Ishikawa (cell line): ENCODE measurements around the gene LAMTOR2.

Experiments used
- CEBPB ChIP-seq: IDR thresholded peaks from 2 replicates; pipeline ENCODE4 v1.6.1; 2012
- CREB1 ChIP-seq: IDR thresholded peaks from 2 replicates; pipeline ENCODE4 v1.6.1; 2012; ENCODE audit warnings: low read depth
- EGR1 ChIP-seq: IDR thresholded peaks from 2 replicates; pipeline ENCODE4 v1.6.1; 2012
- EP300 ChIP-seq: IDR thresholded peaks from 2 replicates; pipeline ENCODE4 v1.6.1; 2012; ENCODE audit warnings: borderline replicate concordance
- FOXM1 ChIP-seq: IDR thresholded peaks from 2 replicates; pipeline ENCODE4 v1.6.1; 2012; ENCODE audit warnings: low read depth, borderline replicate concordance
- MAX ChIP-seq: IDR thresholded peaks from 2 replicates; pipeline ENCODE4 v1.6.1; 2012
- NFIC ChIP-seq: IDR thresholded peaks from 2 replicates; pipeline ENCODE4 v1.6.1; 2012
- RAD21 ChIP-seq: IDR thresholded peaks from 2 replicates; pipeline ENCODE4 v1.6.1; 2012; ENCODE audit warnings: low read depth
- REST ChIP-seq: IDR thresholded peaks from 2 replicates; pipeline ENCODE4 v1.6.1; 2012; ENCODE audit warnings: low read depth, mild to moderate bottlenecking
- TAF1 ChIP-seq: IDR thresholded peaks from 2 replicates; pipeline ENCODE4 v1.6.1; 2012; ENCODE audit warnings: low read depth, mild to moderate bottlenecking
- TCF12 ChIP-seq: IDR thresholded peaks from 2 replicates; pipeline ENCODE4 v1.6.1; 2012; ENCODE audit warnings: low read depth
- TEAD4 ChIP-seq: IDR thresholded peaks from 2 replicates; pipeline ENCODE4 v1.6.1; 2012
- USF1 ChIP-seq: IDR thresholded peaks from 2 replicates; pipeline ENCODE4 v1.6.1; 2012
- YY1 ChIP-seq: IDR thresholded peaks from 2 replicates; pipeline ENCODE4 v1.6.1; 2012; ENCODE audit warnings: low read depth
- ZBTB7A ChIP-seq: IDR thresholded peaks from 2 replicates; pipeline ENCODE4 v1.6.1; 2012; ENCODE audit warnings: low read depth

LAMTOR2 gene

GRCh38 chr1:156048663-156049258 is 5.8 kb upstream of the LAMTOR2 start:
- TF ChIP-seq EP300 (no peak), NFIC (peak; percentile 71)

GRCh38 chr1:156050376-156050775 is 4.2 kb upstream of the LAMTOR2 start:
- TF ChIP-seq CEBPB = no peak
- TF ChIP-seq RAD21 = no peak
- TF ChIP-seq EGR1 = no peak
- 0 out of 2 replicates have a peak, but pooled peaks have one; percentile 10 for TF ChIP-seq USF1

GRCh38 chr1:156051011-156051725 is 3.4 kb upstream of the LAMTOR2 start:
- TF ChIP-seq FOXM1 (no peak), MAX (no peak), ZBTB7A (no peak), YY1 (no peak), EP300 (no peak), TAF1 (no peak), REST (no peak), USF1 (no peak), CREB1 (no peak), EGR1 (no peak), NFIC (no peak), CEBPB (no peak), TEAD4 (no peak), TCF12 (no peak), RAD21 (no peak)

- 0 out of 2 replicates have a peak, but pooled peaks have one; percentile 6 for TF ChIP-seq MAX
- no peak for TF ChIP-seq USF1
- TF ChIP-seq CEBPB = no peak
- TF ChIP-seq TEAD4 = no peak
- 0 out of 2 replicates have a peak, but pooled peaks have one; percentile 38 for TF ChIP-seq TCF12
Measured at GRCh38 chr1:156052862-156053767, 1.5 kb upstream of the LAMTOR2 start.

- TF ChIP-seq ZBTB7A (peak; percentile 70), USF1 (no peak), EGR1 (peak; percentile 69), CREB1 (no peak)
Measured at GRCh38 chr1:156053768-156054499, 648 bp upstream of the LAMTOR2 start, which contains the start of gene UBQLN4. Gene UBQLN4 (minus strand): TSS chr1:156053798. CDS start chr1:156053701, 97 bp downstream.

- TF ChIP-seq CREB1 (no peak), ZBTB7A (no peak), USF1 (no peak), FOXM1 (no peak), EGR1 (no peak), CEBPB (no peak), RAD21 (no peak), REST (no peak), EP300 (no peak), MAX (no peak), YY1 (no peak), TAF1 (no peak), TCF12 (no peak), TEAD4 (no peak)
Measured at GRCh38 chr1:156055281-156056048, 883 bp downstream of the LAMTOR2 start.
